Gastroesophageal sphincter (tissue), 4 donors: ENCODE results near the gene DPEP2NB. TPM values are rescaled to one million over a fixed set of nuclear protein-coding genes. Genes with fewer than 3 reads are reported as not detected.
"Not testable (repeated sequence)": the region's sequence is repeated elsewhere in the genome, so short reads cannot be mapped to it uniquely, and the experiment has no call there.

Experiments used
- ATAC-seq: fragments of 150-250 bp; one replicate; pipeline ENCODE4 v1.9.1; 2016; ENCODE audit warnings: mild to moderate bottlenecking, moderate library complexity
- H3K27ac ChIP-seq, 4 donors: fragments of 200-600 bp; sonication (generic) in 3 of 4; 1 replicate in 3 of 4; 2 replicates in 1 of 4; pipeline ENCODE4 v1.5.1; 2016 to 2019
- H3K27me3 ChIP-seq: fragments of 200-600 bp; sonication (generic); one replicate; pipeline ENCODE4 v1.5.1; 2019
- H3K36me3 ChIP-seq, 2 donors: fragments of 200-600 bp; sonication (generic); one replicate each; pipeline ENCODE4 v1.5.1; 2019; ENCODE audit warnings: control low read depth in 1 of 2
- H3K4me1 ChIP-seq, 3 donors: fragments of 200-600 bp; sonication (generic); 1 replicate in 2 of 3; 2 replicates in 1 of 3; pipeline ENCODE4 v1.5.1; 2016 to 2019; ENCODE audit warnings: control low read depth in 2 of 3
- H3K4me3 ChIP-seq, 2 donors: fragments of 200-600 bp; sonication (generic); one replicate each; pipeline ENCODE4 v1.5.1; 2019; ENCODE audit warnings: mild to moderate bottlenecking in 1 of 2, moderate library complexity in 1 of 2
- H3K9me3 ChIP-seq, 3 donors: fragments of 200-600 bp; sonication (generic); one replicate each; pipeline ENCODE4 v1.5.1; 2017 to 2019; ENCODE audit warnings: control low read depth in 2 of 3
- CTCF ChIP-seq, 4 experiments: fragments of 200-600 bp in 2 of 4; fragments of 450-650 bp in 2 of 4; sonication (generic) in 1 of 4; IDR thresholded peaks; one replicate each; pipeline ENCODE4 v1.5.1; 2017 to 2019; ENCODE audit warnings: antibody characterized with exemption in 4 of 4, mild to moderate bottlenecking in 2 of 4, moderate library complexity in 2 of 4
- EP300 ChIP-seq: sonication (generic); formaldehyde crosslinking; IDR thresholded peaks from one replicate; pipeline ENCODE4 v1.6.1; 2017; ENCODE audit warnings: antibody characterized with exemption, mild to moderate bottlenecking
- POLR2A ChIP-seq, 2 donors: fragments of 450-650 bp; IDR thresholded peaks; one replicate each; pipeline ENCODE4 v1.6.1; 2017; ENCODE audit warnings: antibody characterized with exemption in 2 of 2, mild to moderate bottlenecking in 2 of 2, moderate library complexity in 1 of 2
- POLR2AphosphoS5 ChIP-seq: sonication (generic); formaldehyde crosslinking; IDR thresholded peaks from one replicate; pipeline ENCODE4 v1.6.1; 2017; ENCODE audit warnings: antibody characterized with exemption
- WGBS, 2 donors: methylation state at CpG; one replicate each; pipeline ENCODE4 v1.1.5; 2018; ENCODE audit warnings: low coverage in 1 of 2; 5-methylcytosine and 5-hydroxymethylcytosine counted together
- total RNA-seq, 4 donors: library from RNA; depleted of rRNA; stranded (reverse); fragments of >200 nt; gene quantifications; one replicate each; pipeline ENCODE4 v1.1.0, GENCODE V29; 2016

Gene DPEP2NB
- total RNA-seq, 4 donors from 2014 or later: not detected

- Histone ChIP-seq H3K27me3 (peaks cover 29% of the 10 kb centered on the region), H3K36me3 (no peaks in the 10 kb centered on the region), H3K4me1 (no peaks in the 10 kb centered on the region), H3K27ac (no peak overlapping the region), H3K4me3 (no peak overlapping the region), H3K9me3 (no peaks in the 10 kb centered on the region)
- ATAC-seq: no peak
- 80 to 83% methylated on average over 1 to 2 of the region's 5 CpGs for whole genome bisulfite sequencing, 2 donors
- TF ChIP-seq POLR2AphosphoS5 (no peak), CTCF (IDR thresholded peaks at IDR 0.05) (no peak)
Observed at GRCh38 chr16:67977005-67977404, 38.7 kb downstream of the DPEP2NB start.

- Histone ChIP-seq H3K4me3 (no peak overlapping the region), H3K4me1 (no peaks in the 10 kb centered on the region), H3K9me3 (no peaks in the 10 kb centered on the region), H3K36me3 (no peaks in the 10 kb centered on the region), H3K27ac (no peak overlapping the region), H3K27me3 (peaks cover 26% of the 10 kb centered on the region)
- WGBS, 2 donors: 100% methylated on average over 1 of the region's 2 CpGs; no CpG with 5 or more reads in 1 of the 2 donors
- TF ChIP-seq EP300 (no peak), POLR2A (IDR thresholded peaks at IDR 0.05) (no peak), CTCF (IDR thresholded peaks at IDR 0.05) (no peak), POLR2AphosphoS5 (no peak)
- no peak for ATAC-seq
Observed at GRCh38 chr16:67976205-67976604, 39.5 kb downstream of the DPEP2NB start.

GRCh38 chr16:67975321-67976105 is 40.2 kb downstream of the DPEP2NB start:
- TF ChIP-seq POLR2A (IDR thresholded peaks at IDR 0.05) (no peak), CTCF (IDR thresholded peaks at IDR 0.05) (no peak), EP300 (no peak), POLR2AphosphoS5 (no peak)
- no peak for ATAC-seq
- Histone ChIP-seq H3K9me3 (no peaks in the 10 kb centered on the region), H3K4me1 (no peaks in the 10 kb centered on the region), H3K4me3 (no peak overlapping the region), H3K27me3 (peaks cover 19% of the 10 kb centered on the region), H3K27ac (no peak overlapping the region), H3K36me3 (no peaks in the 10 kb centered on the region)
- WGBS, 2 donors: 68 to 81% methylated on average over 4 to 11 of the region's 14 CpGs

GRCh38 chr16:67972285-67972684 is 43.4 kb downstream of the DPEP2NB start:
- H3K36me3 ChIP-seq, H3K9me3 ChIP-seq, H3K4me3 ChIP-seq, H3K27ac ChIP-seq, ATAC-seq, H3K27me3 ChIP-seq: not testable (repeated sequence)
- peaks cover 0 to 10% (median 0%) of the 10 kb centered on the region in 3 donors for H3K4me1 ChIP-seq
- WGBS, 2 donors: 94 to 100% methylated on average over 4 to 6 of the region's 7 CpGs

GRCh38 chr16:67971111-67971510 is 44.6 kb downstream of the DPEP2NB start:
- Histone ChIP-seq H3K27me3 (no peaks in the 10 kb centered on the region), H3K4me1 (peaks cover 0 to 22% (median 10%) of the 10 kb centered on the region in 3 donors), H3K27ac (no peak overlapping the region), H3K4me3 (no peak overlapping the region), H3K36me3 (no peaks in the 10 kb centered on the region), H3K9me3 (no peaks in the 10 kb centered on the region)
- no peak for ATAC-seq
- TF ChIP-seq EP300 (no peak), POLR2A (IDR thresholded peaks at IDR 0.05) (no peak), CTCF (IDR thresholded peaks at IDR 0.05) (no peak), POLR2AphosphoS5 (no peak)
- 83% methylated on average over 1 of the region's 9 CpGs; no CpG with 5 or more reads in 1 of the 2 donors for WGBS, 2 donors
